K562 (cell line): ENCODE results near the gene ZNF778.

Experiments
- EP300 ChIP-seq: IDR thresholded peaks from 2 replicates; pipeline ENCODE4 v1.6.1; 2012; ENCODE audit warnings: low read length, improper control_type of control experiment
- MBD2 ChIP-seq: sonication (generic); IDR thresholded peaks from 2 replicates; pipeline ENCODE4 v1.6.1; 2016; ENCODE audit warnings: low read depth, borderline replicate concordance
- POLR2AphosphoS5 ChIP-seq: IDR thresholded peaks from 2 replicates; pipeline ENCODE4 v1.6.1; 2011; ENCODE audit warnings: mild to moderate bottlenecking, low read depth, low read length, moderate library complexity; ENCODE audit not compliant: control insufficient read depth, insufficient read depth

DNA sequence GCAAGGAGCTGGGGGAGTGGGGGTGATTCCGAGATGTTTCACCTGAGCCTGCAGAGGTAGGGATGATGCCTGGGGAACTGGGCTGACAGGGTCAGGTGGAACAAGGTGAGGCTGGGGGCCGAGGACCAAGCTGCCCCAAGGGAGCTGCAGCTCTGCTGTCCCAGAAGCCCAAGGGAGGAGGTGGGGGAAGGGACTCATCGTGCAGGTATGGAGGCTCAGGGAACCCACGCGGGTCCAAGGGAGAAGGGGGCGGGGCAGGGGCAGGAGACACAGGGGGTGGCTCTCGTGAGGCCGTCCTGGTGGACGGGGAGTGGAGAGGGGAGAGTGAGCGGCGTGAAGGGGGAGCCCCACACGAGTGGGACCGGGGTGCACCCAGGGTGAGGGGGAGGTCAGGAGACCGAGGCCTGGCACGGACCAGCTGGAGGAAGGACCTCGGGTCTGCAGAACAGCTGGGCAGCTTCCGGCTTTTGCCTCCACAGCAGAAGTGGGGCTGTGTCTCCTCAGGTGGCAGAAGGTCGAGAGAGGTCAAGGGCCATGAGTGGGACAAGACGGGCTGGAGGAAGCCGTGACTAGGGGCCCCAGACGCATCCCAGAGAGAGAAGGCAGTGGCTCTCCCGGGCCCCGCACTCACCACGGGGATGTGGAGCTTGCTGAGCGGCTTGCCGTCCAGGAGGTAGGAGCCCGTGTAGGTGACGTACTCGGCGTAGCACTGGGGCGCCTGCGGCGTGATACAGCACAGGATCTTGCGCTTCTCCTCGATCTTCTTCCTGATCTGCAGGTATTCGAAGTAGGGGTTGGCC lies 61.1 kb downstream of the ZNF778 start:
- TF ChIP-seq POLR2AphosphoS5 = no peak
- no peak for TF ChIP-seq EP300
- no peak for TF ChIP-seq MBD2
